Measurements from ENCODE around the gene IRF4. TPM values are rescaled to one million over a fixed set of nuclear protein-coding genes. Genes with fewer than 3 reads are reported as not detected.

Gene IRF4
- total and polyA plus RNA-seq, 2 donors (not counting 3 experiments of a cell fraction or from before 2014, with no cell fraction given) = not detected

- no peak overlapping the region for H3K4me3 ChIP-seq (replicated peaks in 1 of 3; ENCODE audit: insufficient read depth in 1 of 3, low read depth in 1 of 3, low read length in 3 of 3)
- no peaks in the 10 kb centered on the region for H3K9me1 ChIP-seq (replicated peaks; ENCODE audit: control insufficient read depth, extremely low read depth, insufficient read depth, low read length)
- H3K27me3 ChIP-seq (ENCODE audit: control insufficient read depth in 2 of 2, insufficient read depth in 2 of 2, low read length in 2 of 2) = peaks cover 28 to 33% of the 10 kb centered on the region in 2 experiments
- no peaks in the 10 kb centered on the region for H3K79me2 ChIP-seq (ENCODE audit: control insufficient read depth, insufficient read depth, low read length)
- no peaks in the 10 kb centered on the region for H4K20me1 ChIP-seq (replicated peaks; ENCODE audit: control insufficient read depth, extremely low read depth, insufficient read depth, low read length)
- H3K4me1 ChIP-seq (ENCODE audit: control insufficient read depth, extremely low read depth, insufficient read depth, low read length) = peaks cover under 1% of the 10 kb centered on the region
- no peaks in the 10 kb centered on the region for H3K36me3 ChIP-seq (ENCODE audit: control insufficient read depth in 2 of 2, extremely low read depth in 1 of 2, insufficient read depth in 2 of 2, low read length in 2 of 2)
- TF ChIP-seq POLR2AphosphoS5 (IDR thresholded peaks at IDR 0.05; ENCODE audit: insufficient read depth, low read depth, low read length) = no peak
- H3K9me3 ChIP-seq (replicated peaks; ENCODE audit: control insufficient read depth, insufficient read depth, low read length) = no peaks in the 10 kb centered on the region
- FAIRE-seq = no peak
- ChIA-PET CTCF (interaction anchor here (1.0 kb wide), 1 partner anchor 21 kb away, joined by 5 read pairs; no protein-coding TSS in a partner anchor), POLR2A (no interaction called here)
- no peak for DNase-seq (ENCODE audit: low read depth, low spot score)
- H3K4me2 ChIP-seq (ENCODE audit: insufficient read depth, low read length) = no peak overlapping the region
- H3K9ac ChIP-seq (replicated peaks; ENCODE audit: extremely low read depth, insufficient read depth, low read length) = no peak overlapping the region
- intact Hi-C loops (cut with micrococcal nuclease) (no loop called here), dilution Hi-C loops (cut with MboI; ENCODE audit: extremely low pct_ligation_motif_present, low sequenced_read_pairs) (no loop called here)
- BruUV-seq (replicated peaks) = no TSS peak
- H2AFZ ChIP-seq (ENCODE audit: low read depth, low read length) = no peak overlapping the region
- no peak overlapping the region for H3K27ac ChIP-seq (ENCODE audit: insufficient read depth, low read depth, low read length)
Measured at GRCh38 chr6:387293-387741, 4.2 kb upstream of the IRF4 start.

- H3K9me3 ChIP-seq (replicated peaks; ENCODE audit: control insufficient read depth, insufficient read depth, low read length) = no peaks in the 10 kb centered on the region
- H3K27ac ChIP-seq (ENCODE audit: insufficient read depth, low read depth, low read length) = no peak overlapping the region
- no peak for DNase-seq (ENCODE audit: low read depth, low spot score)
- no peaks in the 10 kb centered on the region for H3K79me2 ChIP-seq (ENCODE audit: control insufficient read depth, insufficient read depth, low read length)
- H2AFZ ChIP-seq (ENCODE audit: low read depth, low read length) = no peak overlapping the region
- H3K9ac ChIP-seq (replicated peaks; ENCODE audit: extremely low read depth, insufficient read depth, low read length) = no peak overlapping the region
- no peaks in the 10 kb centered on the region for H3K36me3 ChIP-seq (ENCODE audit: control insufficient read depth in 2 of 2, extremely low read depth in 1 of 2, insufficient read depth in 2 of 2, low read length in 2 of 2)
- peaks cover 3% of the 10 kb centered on the region for H3K4me1 ChIP-seq (ENCODE audit: control insufficient read depth, extremely low read depth, insufficient read depth, low read length)
- FAIRE-seq = no peak
- ChIA-PET CTCF (interaction anchor here (1.0 kb wide), 1 partner anchor 20 kb away, joined by 5 read pairs; no protein-coding TSS in a partner anchor), POLR2A (no interaction called here)
- peaks cover 31 to 43% of the 10 kb centered on the region in 2 experiments for H3K27me3 ChIP-seq (ENCODE audit: control insufficient read depth in 2 of 2, insufficient read depth in 2 of 2, low read length in 2 of 2)
- BruUV-seq (replicated peaks) = no TSS peak
- dilution Hi-C loops (cut with MboI; ENCODE audit: extremely low pct_ligation_motif_present, low sequenced_read_pairs) = no loop called here
- H4K20me1 ChIP-seq (replicated peaks; ENCODE audit: control insufficient read depth, extremely low read depth, insufficient read depth, low read length) = no peaks in the 10 kb centered on the region
- no peak overlapping the region for H3K4me3 ChIP-seq (replicated peaks in 1 of 3; ENCODE audit: insufficient read depth in 1 of 3, low read depth in 1 of 3, low read length in 3 of 3)
- intact Hi-C loops (cut with micrococcal nuclease) = no loop called here
- H3K9me1 ChIP-seq (replicated peaks; ENCODE audit: control insufficient read depth, extremely low read depth, insufficient read depth, low read length) = no peaks in the 10 kb centered on the region
- TF ChIP-seq CTCF (IDR thresholded peaks at IDR 0.05; ENCODE audit: extremely low read depth in 1 of 2, insufficient read depth in 1 of 2, low read depth in 1 of 2, low read length in 2 of 2) (no peak), MAX (IDR thresholded peaks at IDR 0.05; ENCODE audit: insufficient read depth, insufficient read length) (no peak)
- no peak overlapping the region for H3K4me2 ChIP-seq (ENCODE audit: insufficient read depth, low read length)
Measured at GRCh38 chr6:388202-388903, 3.2 kb upstream of the IRF4 start.
